Measurements from ENCODE around the gene JPH4. TPM values are rescaled to one million over a fixed set of nuclear protein-coding genes. Genes with fewer than 3 reads are reported as not detected.

The JPH4 gene
- total RNA-seq, 2 donors from 2014 or later: not detected

Other genes starting within 250 kb of the JPH4 start
- gene SLC22A17, start 225.9 kb downstream of the JPH4 start, total RNA-seq: 1 to 10 TPM; 7.4 to 8.8 TPM
- gene EFS, start 213.6 kb downstream of the JPH4 start, total RNA-seq: under 1 TPM in 1 of 2 donors, not detected in 1; 0.10 TPM
- not detected for gene IL25, start 206.0 kb downstream of the JPH4 start, total RNA-seq
- gene CMTM5, start 201.7 kb downstream of the JPH4 start, total RNA-seq: not detected
- gene MYH6, start 170.5 kb downstream of the JPH4 start, total RNA-seq: under 1 TPM in 1 of 2 donors, not detected in 1; 0.60 TPM
- gene MYH7, start 143.1 kb downstream of the JPH4 start, total RNA-seq: not detected
- 10 to 100 TPM; 54.2 to 58.3 TPM for gene NGDN, start 109.1 kb downstream of the JPH4 start, total RNA-seq
- 1 to 10 TPM; 1.1 to 2.5 TPM for gene ZFHX2, start 27.0 kb downstream of the JPH4 start, total RNA-seq
- gene THTPA, start 22.5 kb downstream of the JPH4 start, total RNA-seq: 1 to 10 TPM; 5.9 to 6.5 TPM
- 100 to 1,000 TPM; 193 to 370 TPM for gene AP1G2, start 11.0 kb downstream of the JPH4 start, total RNA-seq
- 1 to 10 TPM; 1.1 to 1.3 TPM for gene DHRS2, start 57.6 kb upstream of the JPH4 start, total RNA-seq